GM23338 (cell line): Measurements from ENCODE around the gene FDXACB1. TPM values are rescaled to one million over a fixed set of nuclear protein-coding genes. Genes with fewer than 3 reads are reported as not detected.

Experiments
- ATAC-seq: fragments of 200-7000 bp; cut with Tn5 transposase; 3 replicates; pipeline ENCODE4 v1.9.1; 2020
- DNase-seq: peaks from one replicate; pipeline ENCODE4 v3.0.0-alpha.2; 2015; ENCODE audit warnings: low spot score
- H2AFZ ChIP-seq: fragments of 200-600 bp; sonication (generic); 2 replicates; pipeline ENCODE4 v1.8.0; 2016; ENCODE audit warnings: antibody characterized with exemption, mild to moderate bottlenecking, moderate library complexity
- H3F3A ChIP-seq: fragments of 200-600 bp; sonication (generic); replicated peaks from 2 replicates; pipeline ENCODE4 v1.8.0; 2017; ENCODE audit warnings: antibody characterized with exemption, mixed run types, low read depth
- H3K27ac ChIP-seq: fragments of 200-600 bp; sonication (generic); 2 replicates; pipeline ENCODE4 v1.6.1; 2016; ENCODE audit warnings: low read depth
- H3K27me3 ChIP-seq: fragments of 200-600 bp; sonication (generic); 2 replicates; pipeline ENCODE4 v1.8.0; 2016; ENCODE audit warnings: mild to moderate bottlenecking, mixed run types, moderate library complexity; ENCODE audit not compliant: insufficient read depth
- H3K36me3 ChIP-seq: fragments of 200-600 bp; sonication (generic); 2 replicates; pipeline ENCODE4 v1.8.0; 2016; ENCODE audit warnings: mild to moderate bottlenecking; ENCODE audit not compliant: insufficient read depth
- H3K4me1 ChIP-seq: fragments of 200-600 bp; sonication (generic); 2 replicates; pipeline ENCODE4 v1.8.0; 2016; ENCODE audit warnings: mild to moderate bottlenecking, moderate library complexity; ENCODE audit not compliant: insufficient read depth
- H3K4me2 ChIP-seq: fragments of 200-600 bp; sonication (generic); 2 replicates; pipeline ENCODE4 v1.7.1; 2017; ENCODE audit warnings: mixed run types
- H3K4me3 ChIP-seq: fragments of 200-600 bp; sonication (generic); 2 replicates; pipeline ENCODE4 v1.6.1; 2016; ENCODE audit warnings: mixed run types
- H3K79me2 ChIP-seq: fragments of 200-600 bp; sonication (generic); replicated peaks from 2 replicates; pipeline ENCODE4 v1.8.0; 2017; ENCODE audit warnings: mild to moderate bottlenecking; ENCODE audit not compliant: insufficient read depth
- H3K9me2 ChIP-seq: fragments of 200-600 bp; sonication (generic); 2 replicates; pipeline ENCODE4 v1.8.0; 2017; ENCODE audit not compliant: insufficient read depth
- H4K20me1 ChIP-seq: fragments of 200-600 bp; sonication (generic); replicated peaks from 2 replicates; pipeline ENCODE4 v1.8.0; 2017; ENCODE audit warnings: mild to moderate bottlenecking; ENCODE audit not compliant: insufficient read depth
- H3K27ac Mint-ChIP-seq: 2 replicates; pipeline ENCODE4 v1.8.0; 2020; ENCODE audit warnings: inconsistent platforms, mild to moderate bottlenecking, moderate library complexity, mixed read lengths
- H3K27me3 Mint-ChIP-seq: 3 replicates; pipeline ENCODE4 v1.8.0; 2022; ENCODE audit warnings: low read depth, mild to moderate bottlenecking, moderate library complexity, mixed read lengths, inconsistent platforms; ENCODE audit not compliant: insufficient read depth, poor library complexity
- H3K36me3 Mint-ChIP-seq: 3 replicates; pipeline ENCODE4 v1.8.0; 2021; ENCODE audit warnings: low read depth, mild to moderate bottlenecking, inconsistent platforms, moderate library complexity, mixed read lengths
- H3K4me1 Mint-ChIP-seq: 3 replicates; pipeline ENCODE4 v1.8.0; 2020; ENCODE audit warnings: mild to moderate bottlenecking, inconsistent platforms, mixed read lengths
- H3K4me3 Mint-ChIP-seq: 3 replicates; pipeline ENCODE4 v1.8.0; 2021; ENCODE audit warnings: moderate library complexity, mild to moderate bottlenecking, inconsistent platforms, mixed read lengths
- H3K9me3 Mint-ChIP-seq: 3 replicates; pipeline ENCODE4 v1.8.0; 2020; ENCODE audit warnings: moderate library complexity, mild to moderate bottlenecking, inconsistent platforms, mixed read lengths
- CREB1 ChIP-seq: fragments of 250-450 bp; sonication (Bioruptor Pico); IDR thresholded peaks from 2 replicates; pipeline ENCODE4 v1.5.0; 2020; ENCODE audit warnings: low read depth, mild to moderate bottlenecking, moderate library complexity
- EZH2phosphoT487 ChIP-seq: fragments of 200-600 bp; sonication (generic); IDR thresholded peaks from one replicate; pipeline ENCODE4 v1.8.1; 2018; ENCODE audit warnings: antibody characterized with exemption; ENCODE audit not compliant: unreplicated experiment
- JUNB ChIP-seq: IDR thresholded peaks from one replicate; pipeline ENCODE4 v1.6.1; 2016; ENCODE audit warnings: antibody characterized with exemption; ENCODE audit not compliant: unreplicated experiment
- REST ChIP-seq: IDR thresholded peaks from one replicate; pipeline ENCODE4 v1.6.1; 2018; ENCODE audit warnings: antibody characterized with exemption; ENCODE audit not compliant: unreplicated experiment
- STAT1 ChIP-seq: IDR thresholded peaks from one replicate; pipeline ENCODE4 v1.6.1; 2016; ENCODE audit warnings: antibody characterized with exemption; ENCODE audit not compliant: unreplicated experiment
- ZNF331 ChIP-seq: fragments of 250-450 bp; sonication (Bioruptor Pico); IDR thresholded peaks from 2 replicates; pipeline ENCODE4 v1.5.0; 2020; ENCODE audit warnings: low read depth, mild to moderate bottlenecking, moderate library complexity
- ZNF462 ChIP-seq: fragments of 250-450 bp; sonication (Bioruptor Pico); IDR thresholded peaks from 2 replicates; pipeline ENCODE4 v1.5.0; 2020; ENCODE audit warnings: mild to moderate bottlenecking, moderate library complexity
- polyA plus RNA-seq: library from polyadenylated mRNA; unstranded; fragments of >200 nt; fragmentation: Nextera tagmentation; extraction: Ambion mirVana; gene quantifications from 2 replicates; pipeline ENCODE4 v1.2.1, GENCODE V29; 2016
- total RNA-seq: library from RNA; depleted of rRNA; stranded (reverse); fragments of >200 nt; shearing (Covaris generic); gene quantifications from 2 replicates; pipeline ENCODE4 v1.2.3, GENCODE V29; 2014

The FDXACB1 gene
- total and polyA plus RNA-seq, 2 experiments from 2014 or later = 1.6 to 2.4 TPM

- DNase-seq (no peak), ATAC-seq (no peak)
- Histone ChIP-seq H3K79me2 (no peaks in the 10 kb centered on the region), H3K4me3 (no peak overlapping the region), H3F3A (no peaks in the 10 kb centered on the region), H3K9me2 (no peaks in the 10 kb centered on the region), H4K20me1 (no peaks in the 10 kb centered on the region), H3K4me1 (no peaks in the 10 kb centered on the region), H3K27me3 (no peaks in the 10 kb centered on the region), H3K4me2 (no peak overlapping the region), H2AFZ (no peak overlapping the region), H3K27ac (no peak overlapping the region), H3K36me3 (no peaks in the 10 kb centered on the region)
- TF ChIP-seq STAT1 = no peak
- no peak for TF ChIP-seq REST
- no peak for TF ChIP-seq ZNF462 (CRISPR knock-in tag)
- TF ChIP-seq EZH2phosphoT487 = no peak
- TF ChIP-seq CREB1 (CRISPR knock-in tag) = no peak
- TF ChIP-seq ZNF331 (CRISPR knock-in tag) = no peak
- TF ChIP-seq JUNB = no peak
- H3K4me1 Mint-ChIP-seq = peaks cover 12% of the 10 kb centered on the region
- H3K9me3 Mint-ChIP-seq = no peaks in the 10 kb centered on the region
- H3K27me3 Mint-ChIP-seq = no peaks in the 10 kb centered on the region
- H3K27ac Mint-ChIP-seq = no peak overlapping the region
- H3K4me3 Mint-ChIP-seq = no peak overlapping the region
- H3K36me3 Mint-ChIP-seq = peaks cover 7% of the 10 kb centered on the region; the same call in 1 of the 3 replicates
These were observed 29.3 kb downstream of the FDXACB1 start for GRCh38 chr11:111849631-111850030.
